Fibroblast of lung (primary cell): ENCODE measurements around the gene TMEM250.

Source experiments
- EZH2 ChIP-seq: IDR thresholded peaks from 2 replicates; pipeline ENCODE4 v1.5.1; 2012; ENCODE audit warnings: low read length, control low read depth, mild to moderate bottlenecking; ENCODE audit errors: missing control alignments
- TF ChIP-seq, protein P1 (sequence below), 2 donors: IDR thresholded peaks in 1 of 2; conservative IDR thresholded peaks in 1 of 2; 1 replicate in 1 of 2; 2 replicates in 1 of 2; pipeline ENCODE4 v1.5.1; 2011 to 2012; ENCODE audit warnings: low read length in 2 of 2, control low read depth in 1 of 2, inconsistent platforms in 1 of 2, low read depth in 1 of 2, mild to moderate bottlenecking in 1 of 2

DNA sequence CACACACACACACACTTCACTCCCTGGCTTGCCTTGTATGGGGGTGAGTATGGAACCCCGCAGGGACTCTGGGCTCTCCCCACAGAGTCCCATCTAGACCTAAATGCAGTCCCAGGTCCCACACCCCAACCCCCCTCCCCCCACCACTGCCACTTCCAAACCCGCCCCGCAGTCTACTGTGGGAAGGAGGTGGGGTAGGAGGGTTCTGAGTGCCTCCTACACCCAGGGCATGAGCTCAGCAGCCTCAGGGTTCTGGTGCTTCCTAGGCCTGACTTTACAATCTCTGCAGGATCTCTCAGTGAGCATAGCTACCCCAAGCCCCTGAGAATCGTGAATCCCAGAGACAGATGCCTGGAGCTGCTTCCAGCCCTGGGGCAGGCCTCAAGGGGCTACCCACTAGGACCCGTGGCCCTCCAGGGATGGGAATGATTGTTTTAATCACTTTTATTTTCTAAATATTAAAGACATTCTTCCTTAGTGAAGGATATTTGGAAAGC, 22.1 kb downstream of the TMEM250 start:
- TF ChIP-seq, protein P1, sequence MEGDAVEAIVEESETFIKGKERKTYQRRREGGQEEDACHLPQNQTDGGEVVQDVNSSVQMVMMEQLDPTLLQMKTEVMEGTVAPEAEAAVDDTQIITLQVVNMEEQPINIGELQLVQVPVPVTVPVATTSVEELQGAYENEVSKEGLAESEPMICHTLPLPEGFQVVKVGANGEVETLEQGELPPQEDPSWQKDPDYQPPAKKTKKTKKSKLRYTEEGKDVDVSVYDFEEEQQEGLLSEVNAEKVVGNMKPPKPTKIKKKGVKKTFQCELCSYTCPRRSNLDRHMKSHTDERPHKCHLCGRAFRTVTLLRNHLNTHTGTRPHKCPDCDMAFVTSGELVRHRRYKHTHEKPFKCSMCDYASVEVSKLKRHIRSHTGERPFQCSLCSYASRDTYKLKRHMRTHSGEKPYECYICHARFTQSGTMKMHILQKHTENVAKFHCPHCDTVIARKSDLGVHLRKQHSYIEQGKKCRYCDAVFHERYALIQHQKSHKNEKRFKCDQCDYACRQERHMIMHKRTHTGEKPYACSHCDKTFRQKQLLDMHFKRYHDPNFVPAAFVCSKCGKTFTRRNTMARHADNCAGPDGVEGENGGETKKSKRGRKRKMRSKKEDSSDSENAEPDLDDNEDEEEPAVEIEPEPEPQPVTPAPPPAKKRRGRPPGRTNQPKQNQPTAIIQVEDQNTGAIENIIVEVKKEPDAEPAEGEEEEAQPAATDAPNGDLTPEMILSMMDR (conservative IDR thresholded peaks at IDR 0.05 in 1 of 2, IDR thresholded peaks at IDR 0.05 in 1 of 2; ENCODE audit: low read depth in 1 of 2, low read length in 2 of 2): no peak
- no peak for TF ChIP-seq EZH2
